Uterus (tissue), 2 donors: ENCODE data around the gene SCGB1C1.

ENCODE experiments used
- POLR2A ChIP-seq, 2 donors: fragments of 450-650 bp; IDR thresholded peaks; one replicate each; pipeline ENCODE4 v1.6.1; 2016; ENCODE audit warnings: antibody characterized with exemption in 2 of 2, mild to moderate bottlenecking in 1 of 2, moderate library complexity in 1 of 2
- TF ChIP-seq, protein P1 (sequence below), 4 experiments: fragments of 200-600 bp in 2 of 4; fragments of 450-650 bp in 2 of 4; sonication (generic) in 2 of 4; IDR thresholded peaks; one replicate each; pipeline ENCODE4 v1.5.1; 2016 to 2019; ENCODE audit warnings: antibody characterized with exemption in 4 of 4, mild to moderate bottlenecking in 2 of 4, moderate library complexity in 1 of 4

DNA sequence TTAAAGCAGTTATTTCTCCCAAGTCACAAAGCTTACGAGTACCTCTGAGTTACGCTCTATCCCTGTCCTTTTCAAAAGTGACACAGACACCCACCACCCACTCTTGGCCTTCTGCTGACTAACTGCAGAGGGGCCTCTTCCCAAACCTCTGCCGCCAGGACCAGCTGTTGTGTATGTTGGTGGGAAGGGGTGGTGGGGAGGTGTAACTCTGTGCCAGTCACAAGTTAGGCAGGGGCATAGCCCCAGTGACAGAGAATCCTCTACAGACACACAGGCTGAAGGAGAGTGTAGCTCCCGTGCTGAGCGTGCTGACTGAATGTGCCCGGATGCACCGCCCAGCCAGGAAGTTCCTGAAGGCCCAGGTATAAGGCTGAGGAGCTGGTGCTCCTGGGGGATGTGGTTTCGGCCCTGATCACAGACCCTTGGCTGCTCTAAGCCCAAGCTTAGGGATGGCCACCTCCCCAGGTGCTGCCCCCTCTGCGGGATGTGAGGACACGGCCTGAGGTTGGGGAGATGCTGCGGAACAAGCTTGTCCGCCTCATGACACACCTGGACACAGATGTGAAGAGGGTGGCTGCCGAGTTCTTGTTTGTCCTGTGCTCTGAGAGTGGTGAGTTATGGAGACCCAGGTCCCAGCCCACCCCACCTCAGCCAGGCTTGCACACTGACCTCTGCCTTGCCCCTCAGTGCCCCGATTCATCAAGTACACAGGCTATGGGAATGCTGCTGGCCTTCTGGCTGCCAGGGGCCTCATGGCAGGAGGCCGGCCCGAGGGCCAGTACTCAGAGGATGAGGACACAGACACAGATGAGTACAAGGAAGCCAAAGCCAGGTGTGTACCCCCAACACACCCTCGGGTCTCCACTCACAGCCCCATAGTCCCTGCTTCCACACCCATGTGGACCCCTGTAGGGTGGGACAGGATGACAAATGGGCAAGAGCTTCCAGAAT, 19.5 kb downstream of the SCGB1C1 start:
- TF ChIP-seq, protein P1, sequence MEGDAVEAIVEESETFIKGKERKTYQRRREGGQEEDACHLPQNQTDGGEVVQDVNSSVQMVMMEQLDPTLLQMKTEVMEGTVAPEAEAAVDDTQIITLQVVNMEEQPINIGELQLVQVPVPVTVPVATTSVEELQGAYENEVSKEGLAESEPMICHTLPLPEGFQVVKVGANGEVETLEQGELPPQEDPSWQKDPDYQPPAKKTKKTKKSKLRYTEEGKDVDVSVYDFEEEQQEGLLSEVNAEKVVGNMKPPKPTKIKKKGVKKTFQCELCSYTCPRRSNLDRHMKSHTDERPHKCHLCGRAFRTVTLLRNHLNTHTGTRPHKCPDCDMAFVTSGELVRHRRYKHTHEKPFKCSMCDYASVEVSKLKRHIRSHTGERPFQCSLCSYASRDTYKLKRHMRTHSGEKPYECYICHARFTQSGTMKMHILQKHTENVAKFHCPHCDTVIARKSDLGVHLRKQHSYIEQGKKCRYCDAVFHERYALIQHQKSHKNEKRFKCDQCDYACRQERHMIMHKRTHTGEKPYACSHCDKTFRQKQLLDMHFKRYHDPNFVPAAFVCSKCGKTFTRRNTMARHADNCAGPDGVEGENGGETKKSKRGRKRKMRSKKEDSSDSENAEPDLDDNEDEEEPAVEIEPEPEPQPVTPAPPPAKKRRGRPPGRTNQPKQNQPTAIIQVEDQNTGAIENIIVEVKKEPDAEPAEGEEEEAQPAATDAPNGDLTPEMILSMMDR (IDR thresholded peaks at IDR 0.05): no peak
- TF ChIP-seq POLR2A (IDR thresholded peaks at IDR 0.05): no peak
